GM12878 (cell line): ENCODE measurements around the gene ATG5. TPM values are rescaled to one million over a fixed set of nuclear protein-coding genes. Genes with fewer than 3 reads are reported as not detected.
A peak's percentile ranks its signal among the peaks of the same experiment; 100 is the strongest.

Source experiments
- ATAC-seq: fragments of 200-7000 bp; cut with Tn5 transposase; 3 replicates; pipeline ENCODE4 v1.9.1; 2020; ENCODE audit warnings: mild to moderate bottlenecking, moderate library complexity
- BruUV-seq: library from RNA; stranded (reverse); fragments of 400-500 nt; replicated peaks from 2 replicates; lab custom pipeline; 2021; lab: Mats Ljungman, UMichigan
- CTCF ChIA-PET: fragments of 300-600 bp; sonication (Branson Sonifier 250); formaldehyde crosslinking; extraction: SDS; loops from one replicate; lab custom pipeline; 2021; ENCODE audit warnings: inconsistent platforms; lab: Yijun Ruan, JAX
- POLR2A ChIA-PET: fragments of 350-600 bp; formaldehyde crosslinking; extraction: SDS; loops from one replicate; lab custom pipeline; 2021; ENCODE audit warnings: inconsistent platforms; lab: Charles Lee
- RAD21 ChIA-PET: fragments of 300-600 bp; sonication (Branson Sonifier 250); formaldehyde crosslinking; loops from one replicate; lab custom pipeline; 2023; ENCODE audit warnings: antibody characterized with exemption; ENCODE audit not compliant: unreplicated experiment; lab: Charles Lee
- SMC1A ChIA-PET: fragments of 300-600 bp; sonication (Branson Sonifier 250); formaldehyde crosslinking; loops from one replicate; lab custom pipeline; 2023; ENCODE audit not compliant: unreplicated experiment, uncharacterized antibody; lab: Charles Lee
- DNase-seq: peaks from one replicate; pipeline ENCODE4 v3.0.0-alpha.2; 2011; ENCODE audit warnings: low read depth, low spot score
- FAIRE-seq: peaks from 3 replicates; lab custom pipeline; 2011; peaks lifted over from hg19 to GRCh38; lab: Jason Lieb, UNC
- H2AFZ ChIP-seq: 2 replicates; pipeline ENCODE4 v1.6.0; 2011; ENCODE audit warnings: low read depth, low read length, control low read depth; ENCODE audit not compliant: control insufficient read depth
- H3K27ac ChIP-seq: 2 replicates; pipeline ENCODE4 v1.5.1; 2011; ENCODE audit warnings: control low read depth; ENCODE audit not compliant: control insufficient read depth, insufficient read depth
- H3K27me3 ChIP-seq, 2 experiments: replicated peaks in 1 of 2; 2 replicates each; pipeline versions ENCODE4 v1.6.0 to v1.6.1; 2011; ENCODE audit warnings: low read length in 1 of 2; ENCODE audit not compliant: control insufficient read depth in 2 of 2, insufficient read depth in 2 of 2
- H3K36me3 ChIP-seq, 2 experiments: 2 replicates each; pipeline ENCODE4 v1.5.1; 2011; ENCODE audit warnings: low read length in 1 of 2; ENCODE audit not compliant: control insufficient read depth in 2 of 2, insufficient read depth in 2 of 2
- H3K4me1 ChIP-seq: 2 replicates; pipeline ENCODE4 v1.6.1; 2011; ENCODE audit warnings: mild to moderate bottlenecking, low read length, moderate library complexity, mixed read lengths; ENCODE audit not compliant: control insufficient read depth, insufficient read depth
- H3K4me2 ChIP-seq: 2 replicates; pipeline ENCODE4 v1.6.0; 2011; ENCODE audit warnings: control low read depth; ENCODE audit not compliant: control insufficient read depth, insufficient read depth
- H3K4me3 ChIP-seq: fragments of 200-600 bp; sonication (generic); 2 replicates; pipeline ENCODE4 v1.5.1; 2016
- H3K79me2 ChIP-seq: 2 replicates; pipeline ENCODE4 v1.6.0; 2011; ENCODE audit warnings: low read length; ENCODE audit not compliant: control insufficient read depth, insufficient read depth
- H3K9ac ChIP-seq: 2 replicates; pipeline ENCODE4 v1.8.0; 2011; ENCODE audit warnings: low read length, control low read depth, mixed read lengths; ENCODE audit not compliant: control insufficient read depth, insufficient read depth
- H3K9me3 ChIP-seq: replicated peaks from 3 replicates; pipeline ENCODE4 v1.5.1; 2011; ENCODE audit warnings: mild to moderate bottlenecking, low read length; ENCODE audit not compliant: control insufficient read depth, insufficient read depth
- H4K20me1 ChIP-seq: 2 replicates; pipeline ENCODE4 v1.6.0; 2011; ENCODE audit not compliant: control insufficient read depth, insufficient read depth
- HDAC2 ChIP-seq: fragments of 200-600 bp; sonication (generic); IDR thresholded peaks from 2 replicates; pipeline ENCODE4 v1.6.1; 2017
- HDGF ChIP-seq: fragments of 450-650 bp; IDR thresholded peaks from 2 replicates; pipeline ENCODE4 v1.6.1; 2016; ENCODE audit warnings: antibody characterized with exemption
- LARP7 ChIP-seq: fragments of 450-650 bp; IDR thresholded peaks from 2 replicates; pipeline ENCODE4 v1.6.1; 2017; ENCODE audit warnings: mild to moderate bottlenecking
- MEF2A ChIP-seq: IDR thresholded peaks from 2 replicates; pipeline ENCODE4 v1.6.1; 2011; ENCODE audit warnings: low read depth, mild to moderate bottlenecking, low read length, moderate library complexity; ENCODE audit not compliant: insufficient read depth
- RAD21 ChIP-seq: IDR thresholded peaks from 2 replicates; pipeline ENCODE4 v1.6.1; 2011; ENCODE audit warnings: mild to moderate bottlenecking, low read depth, low read length, moderate library complexity; ENCODE audit not compliant: insufficient read depth
- RB1 ChIP-seq: fragments of 450-650 bp; formaldehyde crosslinking; IDR thresholded peaks from 2 replicates; pipeline ENCODE4 v1.6.1; 2017; ENCODE audit warnings: mild to moderate bottlenecking, borderline replicate concordance
- SMARCA5 ChIP-seq: fragments of 450-650 bp; IDR thresholded peaks from 2 replicates; pipeline ENCODE4 v1.6.1; 2017; ENCODE audit warnings: mild to moderate bottlenecking
- SMC3 ChIP-seq: IDR thresholded peaks from 2 replicates; pipeline ENCODE4 v1.6.1; 2011; ENCODE audit warnings: low read length, improper control_type of control experiment, borderline replicate concordance
- SP1 ChIP-seq: IDR thresholded peaks from one replicate; pipeline ENCODE4 v1.6.1; 2011; ENCODE audit warnings: low read depth, low read length
- TCF3 ChIP-seq: IDR thresholded peaks from 2 replicates; pipeline ENCODE4 v1.6.1; 2012; ENCODE audit warnings: low read depth, mild to moderate bottlenecking, low read length, borderline replicate concordance; ENCODE audit not compliant: insufficient read depth
- WRNIP1 ChIP-seq: IDR thresholded peaks from 2 replicates; pipeline ENCODE4 v1.6.1; 2011; ENCODE audit warnings: low read depth, low read length, improper control_type of control experiment, borderline replicate concordance
- YY1 ChIP-seq: IDR thresholded peaks from 2 replicates; pipeline ENCODE4 v1.6.1; 2011; ENCODE audit warnings: low read depth, mild to moderate bottlenecking, low read length
- ZNF207 ChIP-seq: fragments of 450-650 bp; IDR thresholded peaks from 2 replicates; pipeline ENCODE4 v1.6.1; 2014; ENCODE audit warnings: antibody characterized with exemption, mild to moderate bottlenecking, borderline replicate concordance
- WGBS: methylation state at CpG from one replicate; pipeline ENCODE4 v1.1.6; 2016; ENCODE audit warnings: low lambda C conversion rate; ENCODE audit not compliant: insufficient replicate concordance, insufficient coverage; ENCODE audit errors: missing lambda C conversion rate; 5-methylcytosine and 5-hydroxymethylcytosine counted together
- in situ Hi-C: fragments of 300-500 bp; cut with MboI; formaldehyde crosslinking; loops from 9 replicates; pipeline ENCODE4 v1.14.3; 2018; ENCODE audit warnings: mixed read lengths
- intact Hi-C: fragments of 100-400 bp; cut with micrococcal nuclease; formaldehyde crosslinking; loops from one replicate; pipeline ENCODE4 v1.14.2; 2022; ENCODE audit not compliant: unreplicated experiment
- polyA plus RNA-seq, 11 experiments: library from polyadenylated mRNA; depleted of rRNA in 4 of 11; unstranded in 6 of 11; stranded (reverse) in 5 of 11; fragments of >200 nt; fragmentation: Nextera tagmentation in 4 of 11; fragmentation: Illumina TruSeq in 1 of 11; extraction: Ambion mirVana in 4 of 11; extraction: Trizol in 1 of 11; gene quantifications; 1 replicate in 1 of 11; 2 replicates in 10 of 11; pipeline versions ENCODE4 v1.2.1 to v1.2.3, GENCODE V29; 2011 to 2016; ENCODE audit warnings: inconsistent platforms in 2 of 11, missing spikeins in 2 of 11, low read depth in 1 of 11
- total RNA-seq, 4 experiments: library from RNA; depleted of rRNA in 3 of 4; stranded (reverse); fragments of >200 nt in 3 of 4; fragmentation: Illumina TruSeq in 1 of 4; extraction: Trizol in 1 of 4; gene quantifications; 2 replicates each; pipeline versions ENCODE4 v1.2.1 to v1.2.3, GENCODE V29; 2013 to 2021
- TF ChIP-seq, protein P1 (sequence below), 3 experiments: IDR thresholded peaks in 2 of 3; conservative IDR thresholded peaks in 1 of 3; 2 replicates each; pipeline ENCODE4 v1.5.1; 2011; ENCODE audit warnings: low read depth in 3 of 3, low read length in 3 of 3, mild to moderate bottlenecking in 3 of 3, control low read depth in 2 of 3, moderate library complexity in 2 of 3, inconsistent platforms in 1 of 3, mixed read lengths in 1 of 3; ENCODE audit not compliant: control insufficient read depth in 2 of 3, insufficient read depth in 1 of 3; ENCODE audit errors: extremely low read depth in 1 of 3

Gene ATG5
- total and polyA plus RNA-seq, 10 of the 15 experiments (the other 5 are each of a cell fraction or from before 2014, with no cell fraction given): 12.9 to 51.8 (median 23.9) TPM

- Histone ChIP-seq H3K9me3 (no peaks in the 10 kb centered on the region), H3K27me3 (peaks cover 4 to 13% of the 10 kb centered on the region in 2 experiments), H2AFZ (peak within 1 kb of the TSS; percentile 33), H3K4me2 (peak within 1 kb of the TSS; percentile 75), H3K79me2 (no peaks in the 10 kb centered on the region), H3K9ac (no peak within 1 kb of the TSS), H3K4me1 (0 out of 2 replicates have a peak, but pooled peaks cover 3% of the 10 kb centered on the region), H3K4me3 (no peak within 1 kb of the TSS; the same call in 1 of the 2 replicates), H4K20me1 (no peaks in the 10 kb centered on the region), H3K27ac (no peak within 1 kb of the TSS), H3K36me3 (no peaks in the 10 kb centered on the region)
- FAIRE-seq: no peak
- POLR2A ChIA-PET: no interaction called here
- SMC1A ChIA-PET: no interaction called here
- peak; percentile 92 for ATAC-seq
- CTCF ChIA-PET: interaction anchor here (0.9 to 1.9 kb wide), 7 partner anchors 8 to 203 kb away, joined by 3 to 7 read pairs (median 3); no protein-coding TSS in a partner anchor
- TF ChIP-seq HDAC2 (no peak), YY1 (peak; percentile 53; the same call in 1 of the 2 replicates), TCF3 (no peak), SP1 (no peak), SMC3 (peak; percentile 13; the same call in 1 of the 2 replicates), WRNIP1 (no peak), ZNF207 (no peak), LARP7 (0 out of 2 replicates have a peak, but pooled peaks have one; percentile 38), RAD21 (peak; percentile 25; the same call in 1 of the 2 replicates), SMARCA5 (0 out of 2 replicates have a peak, but pooled peaks have one; percentile 66), RB1 (0 out of 2 replicates have a peak, but pooled peaks have one; percentile 45), MEF2A (no peak), HDGF (no peak)
- TF ChIP-seq, protein P1, sequence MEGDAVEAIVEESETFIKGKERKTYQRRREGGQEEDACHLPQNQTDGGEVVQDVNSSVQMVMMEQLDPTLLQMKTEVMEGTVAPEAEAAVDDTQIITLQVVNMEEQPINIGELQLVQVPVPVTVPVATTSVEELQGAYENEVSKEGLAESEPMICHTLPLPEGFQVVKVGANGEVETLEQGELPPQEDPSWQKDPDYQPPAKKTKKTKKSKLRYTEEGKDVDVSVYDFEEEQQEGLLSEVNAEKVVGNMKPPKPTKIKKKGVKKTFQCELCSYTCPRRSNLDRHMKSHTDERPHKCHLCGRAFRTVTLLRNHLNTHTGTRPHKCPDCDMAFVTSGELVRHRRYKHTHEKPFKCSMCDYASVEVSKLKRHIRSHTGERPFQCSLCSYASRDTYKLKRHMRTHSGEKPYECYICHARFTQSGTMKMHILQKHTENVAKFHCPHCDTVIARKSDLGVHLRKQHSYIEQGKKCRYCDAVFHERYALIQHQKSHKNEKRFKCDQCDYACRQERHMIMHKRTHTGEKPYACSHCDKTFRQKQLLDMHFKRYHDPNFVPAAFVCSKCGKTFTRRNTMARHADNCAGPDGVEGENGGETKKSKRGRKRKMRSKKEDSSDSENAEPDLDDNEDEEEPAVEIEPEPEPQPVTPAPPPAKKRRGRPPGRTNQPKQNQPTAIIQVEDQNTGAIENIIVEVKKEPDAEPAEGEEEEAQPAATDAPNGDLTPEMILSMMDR (IDR thresholded peaks at IDR 0.05 in 2 of 3, conservative IDR thresholded peaks at IDR 0.05 in 1 of 3; ENCODE audit: control insufficient read depth in 2 of 3, extremely low read depth in 1 of 3, insufficient read depth in 1 of 3, low read depth in 3 of 3, low read length in 3 of 3): peak; percentile 62 to 83 (median 73)
- 16% methylated on average over 51 of the region's 66 CpGs for WGBS
- intact Hi-C loops (no loop called here), in situ Hi-C loops (no loop called here)
- no peak for DNase-seq
- no TSS peak for BruUV-seq
- RAD21 ChIA-PET: no interaction called here
Measured at GRCh38 chr6:106360410-106360988, 34.9 kb upstream of the ATG5 start, which contains the start of gene CRYBG1. CRYBG1 (plus strand) TSS chr6:106360717; CDS start chr6:106360909, 192 bp downstream.
